ENCODE measurements around the gene ZCCHC4.

ZCCHC4 gene

GRCh38 chr4:25367004-25367621, 54.5 kb downstream of the ZCCHC4 start:
- TF ChIP-seq CTCF (IDR thresholded peaks at IDR 0.05; ENCODE audit: low read depth, low read length, poor library complexity, severe bottlenecking), result peak; percentile 63
- no peak for TF ChIP-seq EZH2phosphoT487 (IDR thresholded peaks at IDR 0.05; ENCODE audit: borderline replicate concordance, low read length)
- no peak overlapping the region for H3K4me2 ChIP-seq (ENCODE audit: low read length)
- H3K9me2 ChIP-seq (replicated peaks; ENCODE audit: control insufficient read depth, low read length), result no peaks in the 10 kb centered on the region
- no peaks in the 10 kb centered on the region for H4K20me1 ChIP-seq (ENCODE audit: control insufficient read depth, insufficient read depth, low read depth, low read length)
- H3K27me3 ChIP-seq (ENCODE audit: control insufficient read depth, low read length), result no peaks in the 10 kb centered on the region
- H3K27ac ChIP-seq (ENCODE audit: low read depth, low read length), result no peak overlapping the region
- no peaks in the 10 kb centered on the region for H3K4me1 ChIP-seq (ENCODE audit: control insufficient read depth, low read length)
- H3K79me2 ChIP-seq (ENCODE audit: control insufficient read depth, low read length), result no peaks in the 10 kb centered on the region
- no peaks in the 10 kb centered on the region for H3K9me3 ChIP-seq (ENCODE audit: control insufficient read depth, insufficient read depth, low read length)
- peaks cover 6% of the 10 kb centered on the region for H3K36me3 ChIP-seq (ENCODE audit: control insufficient read depth, low read length)
- peaks cover 2% of the 10 kb centered on the region; the same call in 1 of the 2 replicates for H3F3A ChIP-seq (ENCODE audit: control insufficient read depth, insufficient read depth)
- H3K4me3 ChIP-seq (ENCODE audit: low read length), result no peak overlapping the region

- Histone ChIP-seq H3K36me3 (ENCODE audit: control insufficient read depth, low read length) (peaks cover 6% of the 10 kb centered on the region), H4K20me1 (ENCODE audit: control insufficient read depth, insufficient read depth, low read depth, low read length) (no peaks in the 10 kb centered on the region), H3K27ac (ENCODE audit: low read depth, low read length) (no peak overlapping the region), H3K9me2 (replicated peaks; ENCODE audit: control insufficient read depth, low read length) (no peaks in the 10 kb centered on the region), H3K4me3 (ENCODE audit: low read length) (no peak overlapping the region), H3K9me3 (ENCODE audit: control insufficient read depth, insufficient read depth, low read length) (no peaks in the 10 kb centered on the region), H3K4me2 (ENCODE audit: low read length) (no peak overlapping the region), H3F3A (ENCODE audit: control insufficient read depth, insufficient read depth) (peaks cover 2% of the 10 kb centered on the region; the same call in 1 of the 2 replicates), H3K27me3 (ENCODE audit: control insufficient read depth, low read length) (no peaks in the 10 kb centered on the region), H3K4me1 (ENCODE audit: control insufficient read depth, low read length) (no peaks in the 10 kb centered on the region), H3K79me2 (ENCODE audit: control insufficient read depth, low read length) (no peaks in the 10 kb centered on the region)
- TF ChIP-seq CTCF (IDR thresholded peaks at IDR 0.05; ENCODE audit: low read depth, low read length, poor library complexity, severe bottlenecking) (no peak), EZH2phosphoT487 (IDR thresholded peaks at IDR 0.05; ENCODE audit: borderline replicate concordance, low read length) (no peak)
Observed at GRCh38 chr4:25367877-25368276, 55.3 kb downstream of the ZCCHC4 start.

GRCh38 chr4:25368315-25368714, 55.7 kb downstream of the ZCCHC4 start:
- Histone ChIP-seq H3K9me3 (ENCODE audit: control insufficient read depth, insufficient read depth, low read length) (no peaks in the 10 kb centered on the region), H3K27ac (ENCODE audit: low read depth, low read length) (no peak overlapping the region), H3K27me3 (ENCODE audit: control insufficient read depth, low read length) (no peaks in the 10 kb centered on the region), H3K79me2 (ENCODE audit: control insufficient read depth, low read length) (no peaks in the 10 kb centered on the region), H3F3A (ENCODE audit: control insufficient read depth, insufficient read depth) (peaks cover 2% of the 10 kb centered on the region; the same call in 1 of the 2 replicates), H3K9me2 (replicated peaks; ENCODE audit: control insufficient read depth, low read length) (no peaks in the 10 kb centered on the region), H3K4me3 (ENCODE audit: low read length) (no peak overlapping the region), H3K36me3 (ENCODE audit: control insufficient read depth, low read length) (peaks cover 6% of the 10 kb centered on the region), H3K4me2 (ENCODE audit: low read length) (no peak overlapping the region), H4K20me1 (ENCODE audit: control insufficient read depth, insufficient read depth, low read depth, low read length) (no peaks in the 10 kb centered on the region), H3K4me1 (ENCODE audit: control insufficient read depth, low read length) (no peaks in the 10 kb centered on the region)
- no peak for TF ChIP-seq EZH2phosphoT487 (IDR thresholded peaks at IDR 0.05; ENCODE audit: borderline replicate concordance, low read length)
- no peak for TF ChIP-seq CTCF (IDR thresholded peaks at IDR 0.05; ENCODE audit: low read depth, low read length, poor library complexity, severe bottlenecking)
